Panc1 (cell line): ENCODE measurements around the gene BRAF. TPM values are rescaled to one million over a fixed set of nuclear protein-coding genes. Genes with fewer than 3 reads are reported as not detected.
"Not testable (repeated sequence)": the region's sequence is repeated elsewhere in the genome, so short reads cannot be mapped to it uniquely, and the experiment has no call there.

Experiments
- ATAC-seq: fragments of 200-7000 bp; cut with Tn5 transposase; 2 replicates; pipeline ENCODE4 v1.9.1; 2020; ENCODE audit warnings: mild to moderate bottlenecking, moderate library complexity
- BruUV-seq: library from RNA; stranded (reverse); fragments of 400-500 nt; replicated peaks from 2 replicates; lab custom pipeline; 2021; lab: Mats Ljungman, UMichigan
- CTCF ChIA-PET: fragments of 300-600 bp; sonication (Branson Sonifier 250); formaldehyde crosslinking; loops from one replicate; lab custom pipeline; 2022; ENCODE audit warnings: antibody characterized with exemption; lab: Charles Lee
- POLR2A ChIA-PET: fragments of 300-600 bp; sonication (Branson Sonifier 250); formaldehyde crosslinking; loops from one replicate; lab custom pipeline; 2022; ENCODE audit warnings: antibody characterized with exemption; lab: Charles Lee
- DNase-seq: peaks from one replicate; pipeline ENCODE4 v3.0.0-alpha.2; 2010; ENCODE audit warnings: low read depth, low spot score
- H3K27ac ChIP-seq: 2 replicates; pipeline ENCODE4 v1.5.1; 2011; ENCODE audit warnings: mild to moderate bottlenecking, low read length, inconsistent platforms
- H3K27me3 ChIP-seq: fragments of 200-500 bp; sonication (Bioruptor generic); 2 replicates; pipeline ENCODE4 v1.6.0; 2014; ENCODE audit warnings: low read length, inconsistent platforms; ENCODE audit not compliant: control insufficient read depth, insufficient read depth
- H3K36me3 ChIP-seq: fragments of 200-500 bp; sonication (Bioruptor generic); 2 replicates; pipeline ENCODE4 v1.5.1; 2014; ENCODE audit warnings: inconsistent platforms, mild to moderate bottlenecking, low read length, moderate library complexity; ENCODE audit not compliant: control insufficient read depth, insufficient read depth
- H3K4me1 ChIP-seq: 2 replicates; pipeline ENCODE4 v1.5.1; 2011; ENCODE audit warnings: inconsistent platforms, mild to moderate bottlenecking, low read length, moderate library complexity; ENCODE audit not compliant: control insufficient read depth, insufficient read depth
- H3K4me3 ChIP-seq, 2 experiments: 2 replicates each; pipeline ENCODE4 v1.5.1; 2011 to 2012; ENCODE audit warnings: low read depth in 2 of 2, low read length in 2 of 2, mild to moderate bottlenecking in 2 of 2, inconsistent platforms in 1 of 2, moderate library complexity in 1 of 2
- H3K9me3 ChIP-seq: fragments of 200-500 bp; sonication (Bioruptor generic); 2 replicates; pipeline ENCODE4 v1.5.1; 2014; ENCODE audit warnings: low read depth, mild to moderate bottlenecking, inconsistent platforms, low read length, moderate library complexity; ENCODE audit not compliant: control insufficient read depth, insufficient read depth
- POLR2AphosphoS5 ChIP-seq: IDR thresholded peaks from 2 replicates; pipeline ENCODE4 v1.6.1; 2012; ENCODE audit warnings: mild to moderate bottlenecking, low read depth, low read length, moderate library complexity
- REST ChIP-seq, 2 experiments: IDR thresholded peaks; 2 replicates each; pipeline ENCODE4 v1.6.1; 2011 to 2012; ENCODE audit warnings: low read depth in 2 of 2, control low read depth in 1 of 2, low read length in 1 of 2, mild to moderate bottlenecking in 1 of 2, moderate library complexity in 1 of 2; ENCODE audit not compliant: insufficient read depth in 1 of 2
- SIN3A ChIP-seq: IDR thresholded peaks from 2 replicates; pipeline ENCODE4 v1.6.1; 2012; ENCODE audit warnings: low read depth, mild to moderate bottlenecking, low read length, moderate library complexity, borderline replicate concordance; ENCODE audit not compliant: insufficient read depth
- TCF7L2 ChIP-seq: IDR thresholded peaks from 2 replicates; pipeline ENCODE4 v1.6.1; 2011; ENCODE audit warnings: mild to moderate bottlenecking, low read depth, low read length, inconsistent platforms
- in situ Hi-C: cut with HindIII; loops from 2 replicates; pipeline ENCODE4 v1.10.0; 2016; ENCODE audit warnings: low sequenced_read_pairs, low pct_unique_long_range_greater_than_20kb
- intact Hi-C: fragments of 100-400 bp; cut with micrococcal nuclease; formaldehyde crosslinking; loops from one replicate; pipeline ENCODE4 v1.10.0; 2022; ENCODE audit not compliant: unreplicated experiment
- total RNA-seq: library from RNA; stranded (reverse); gene quantifications from one replicate; pipeline ENCODE4 v1.2.1, GENCODE V29; 2021; ENCODE audit not compliant: unreplicated experiment
- TF ChIP-seq, protein P1 (sequence below): fragments of 450-650 bp; IDR thresholded peaks from 2 replicates; pipeline ENCODE4 v1.5.1; 2017; ENCODE audit warnings: mild to moderate bottlenecking

BRAF gene
- total RNA-seq, 1 experiment from 2014 or later = 26.3 TPM

DNA sequence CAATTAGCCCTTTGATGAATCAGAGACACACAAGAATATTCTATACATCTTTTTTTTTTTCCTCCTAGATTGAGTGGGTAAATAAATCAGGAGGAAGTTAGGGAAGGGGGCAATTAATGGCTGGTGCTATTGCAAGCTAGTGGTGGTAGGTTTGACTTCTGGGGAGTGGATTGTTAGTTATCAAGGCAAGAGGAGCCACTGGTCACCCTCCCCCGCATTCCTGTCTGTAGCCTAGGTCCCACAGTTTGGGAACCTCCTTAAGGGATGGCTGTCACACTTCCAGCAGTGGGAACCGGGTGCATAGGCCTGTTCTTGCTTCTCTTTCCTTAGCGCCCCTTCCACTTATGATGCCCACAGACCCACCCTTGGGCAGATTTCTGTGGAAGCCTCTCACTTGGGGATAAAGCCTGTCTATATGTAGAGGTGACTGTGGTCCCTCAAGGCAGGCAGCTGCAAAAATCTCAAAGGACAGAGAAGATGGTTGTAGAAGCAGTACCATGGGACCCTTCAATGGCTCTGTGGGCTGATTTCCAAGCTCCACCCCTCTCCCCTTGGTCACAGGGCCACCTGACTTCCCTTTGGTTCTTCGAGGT lies 254.3 kb downstream of the BRAF start:
- H3K36me3 ChIP-seq = no peaks in the 10 kb centered on the region
- TF ChIP-seq REST (IDR thresholded peaks at IDR 0.05; ENCODE audit: insufficient read depth in 1 of 2, low read depth in 2 of 2, low read length in 1 of 2) (no peak), SIN3A (no peak), POLR2AphosphoS5 (no peak), TCF7L2 (no peak)
- TF ChIP-seq, protein P1, sequence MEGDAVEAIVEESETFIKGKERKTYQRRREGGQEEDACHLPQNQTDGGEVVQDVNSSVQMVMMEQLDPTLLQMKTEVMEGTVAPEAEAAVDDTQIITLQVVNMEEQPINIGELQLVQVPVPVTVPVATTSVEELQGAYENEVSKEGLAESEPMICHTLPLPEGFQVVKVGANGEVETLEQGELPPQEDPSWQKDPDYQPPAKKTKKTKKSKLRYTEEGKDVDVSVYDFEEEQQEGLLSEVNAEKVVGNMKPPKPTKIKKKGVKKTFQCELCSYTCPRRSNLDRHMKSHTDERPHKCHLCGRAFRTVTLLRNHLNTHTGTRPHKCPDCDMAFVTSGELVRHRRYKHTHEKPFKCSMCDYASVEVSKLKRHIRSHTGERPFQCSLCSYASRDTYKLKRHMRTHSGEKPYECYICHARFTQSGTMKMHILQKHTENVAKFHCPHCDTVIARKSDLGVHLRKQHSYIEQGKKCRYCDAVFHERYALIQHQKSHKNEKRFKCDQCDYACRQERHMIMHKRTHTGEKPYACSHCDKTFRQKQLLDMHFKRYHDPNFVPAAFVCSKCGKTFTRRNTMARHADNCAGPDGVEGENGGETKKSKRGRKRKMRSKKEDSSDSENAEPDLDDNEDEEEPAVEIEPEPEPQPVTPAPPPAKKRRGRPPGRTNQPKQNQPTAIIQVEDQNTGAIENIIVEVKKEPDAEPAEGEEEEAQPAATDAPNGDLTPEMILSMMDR = no peak
- intact Hi-C loops = loop anchor here (10.0 kb wide), 1 partner anchor 314 kb away; no protein-coding TSS in a partner anchor
- no TSS peak for BruUV-seq
- ATAC-seq (no peak), DNase-seq (no peak)
- in situ Hi-C loops = no loop called here
- H3K27ac ChIP-seq = no peak overlapping the region
- ChIA-PET CTCF (no interaction called here), POLR2A (no interaction called here)
- no peak overlapping the region for H3K4me3 ChIP-seq
- no peaks in the 10 kb centered on the region; the same call in 1 of the 2 replicates for H3K4me1 ChIP-seq
- no peaks in the 10 kb centered on the region for H3K9me3 ChIP-seq
- no peaks in the 10 kb centered on the region for H3K27me3 ChIP-seq

DNA sequence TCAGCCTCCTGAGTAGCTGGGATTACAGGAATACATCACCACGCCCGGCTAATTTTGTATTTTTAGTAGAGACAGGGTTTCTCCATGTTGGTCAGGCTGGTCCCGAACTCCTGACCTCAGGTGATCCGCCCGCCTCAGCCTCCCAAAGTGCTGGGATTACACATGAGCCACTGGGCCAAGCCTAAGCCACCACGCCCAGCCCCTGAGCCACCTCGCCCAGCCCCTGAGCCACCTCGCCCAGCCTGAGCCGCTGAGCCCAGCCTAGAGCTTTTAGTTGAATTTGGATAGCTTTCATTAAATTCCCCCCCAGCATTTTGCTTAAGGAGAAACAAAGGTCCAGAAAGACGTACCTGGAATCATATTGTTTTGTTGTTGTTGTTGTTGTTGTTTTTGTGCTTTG lies 254.9 kb downstream of the BRAF start:
- POLR2A ChIA-PET, ATAC-seq, H3K4me1 ChIP-seq, BruUV-seq, DNase-seq, H3K4me3 ChIP-seq, H3K27me3 ChIP-seq, H3K9me3 ChIP-seq, H3K27ac ChIP-seq, in situ Hi-C loops, H3K36me3 ChIP-seq, CTCF ChIA-PET: not testable (repeated sequence)
- intact Hi-C loops = loop anchor here (10.0 kb wide), 1 partner anchor 315 kb away; no protein-coding TSS in a partner anchor

DNA sequence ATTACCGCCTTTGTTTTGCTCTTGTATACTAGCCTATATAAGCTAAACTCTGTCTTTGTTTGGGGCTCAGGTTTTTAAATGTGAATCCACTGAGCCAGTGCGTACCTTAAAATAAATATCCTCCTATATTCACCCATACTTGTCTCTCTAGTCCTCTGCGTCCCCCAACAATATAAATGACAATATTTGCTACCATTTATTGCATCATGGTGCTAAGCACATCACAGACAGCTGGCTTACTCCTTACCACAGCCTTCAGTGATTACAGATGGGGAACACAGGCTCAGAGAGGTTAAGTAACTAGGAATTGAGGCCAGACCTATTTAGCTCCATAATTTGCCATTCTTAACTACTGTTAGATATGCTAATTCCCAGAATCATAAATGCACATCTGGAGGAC lies 255.4 kb downstream of the BRAF start:
- Histone ChIP-seq H3K36me3 (no peaks in the 10 kb centered on the region), H3K4me1 (no peaks in the 10 kb centered on the region; the same call in 1 of the 2 replicates), H3K27ac (no peak overlapping the region), H3K27me3 (no peaks in the 10 kb centered on the region), H3K9me3 (no peaks in the 10 kb centered on the region), H3K4me3 (no peak overlapping the region)
- CTCF ChIA-PET = no interaction called here
- no peak for DNase-seq
- no peak for ATAC-seq
- POLR2A ChIA-PET = no interaction called here
- TF ChIP-seq REST (IDR thresholded peaks at IDR 0.05; ENCODE audit: insufficient read depth in 1 of 2, low read depth in 2 of 2, low read length in 1 of 2) = no peak
- TF ChIP-seq SIN3A = no peak
- TF ChIP-seq, protein P1 = no peak
- no peak for TF ChIP-seq POLR2AphosphoS5
- no peak for TF ChIP-seq TCF7L2
- intact Hi-C loops (no loop called here), in situ Hi-C loops (no loop called here)
- no TSS peak for BruUV-seq
